COLO668 (cell line): ENCODE data around the gene RINT1.

Source experiments
- DNase-seq: peaks from one replicate; lab custom pipeline; 2025; ENCODE audit not compliant: unreplicated experiment; lab: John Stamatoyannopoulos, UW

RINT1 gene

GRCh38 chr7:105530546-105530945 is 1.5 kb upstream of the RINT1 start:
- DNase-seq: no peak

DNA sequence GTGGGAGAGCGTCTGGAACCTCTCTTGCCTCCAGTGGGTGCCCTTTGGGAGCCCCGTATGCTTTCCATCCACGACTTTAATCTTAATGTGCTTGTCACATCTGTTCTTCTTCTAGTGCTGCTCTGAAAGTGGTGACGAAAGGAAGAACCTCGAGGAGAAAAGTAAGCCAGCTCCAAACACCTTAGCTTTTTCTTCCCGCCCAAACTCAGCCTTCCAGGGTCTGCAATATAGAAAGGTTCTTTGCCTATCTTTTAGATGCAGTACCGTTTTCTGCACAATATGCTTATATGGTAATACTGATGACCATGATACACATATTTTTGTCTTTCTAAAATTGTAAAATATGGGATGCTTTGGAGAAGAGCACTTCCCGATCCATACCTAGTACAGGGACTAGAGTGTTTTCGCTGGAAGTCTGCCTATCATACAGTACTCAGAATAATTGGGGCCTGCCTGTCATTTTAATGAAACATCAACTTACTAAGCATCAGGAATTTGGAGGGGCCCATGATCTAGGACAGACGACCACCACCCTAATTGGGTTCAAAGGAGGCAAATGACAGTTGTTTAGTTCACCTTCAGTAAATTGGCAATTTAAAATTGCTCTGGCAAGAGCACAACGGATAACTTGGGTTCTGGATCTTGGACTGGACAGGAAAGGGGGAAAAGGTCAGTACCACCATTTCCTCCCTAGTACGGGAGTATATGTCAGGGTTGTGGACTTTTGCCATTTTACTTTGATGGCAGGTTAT is 884 bp downstream of the RINT1 start:
- no peak for DNase-seq

DNA sequence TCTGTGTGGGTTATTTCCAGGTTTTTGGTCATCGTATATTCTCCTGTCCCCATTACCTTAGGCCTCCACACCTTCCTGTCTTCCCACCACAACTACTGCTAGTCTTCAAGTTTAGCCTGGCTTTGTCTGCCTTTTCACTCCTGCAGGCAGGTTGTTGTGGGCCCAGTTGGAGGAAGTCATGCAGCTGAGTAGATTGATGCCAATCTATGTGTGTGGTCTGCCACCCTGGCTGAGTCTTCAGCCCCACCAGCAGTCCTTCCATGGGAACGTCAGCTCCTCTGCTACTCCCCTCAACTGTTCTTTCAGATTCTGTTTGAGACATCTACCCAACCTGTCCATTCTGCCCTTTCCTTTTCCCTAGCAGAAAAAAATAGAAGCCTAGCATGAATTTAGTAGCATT is 6.3 kb downstream of the RINT1 start:
- no peak for DNase-seq

DNA sequence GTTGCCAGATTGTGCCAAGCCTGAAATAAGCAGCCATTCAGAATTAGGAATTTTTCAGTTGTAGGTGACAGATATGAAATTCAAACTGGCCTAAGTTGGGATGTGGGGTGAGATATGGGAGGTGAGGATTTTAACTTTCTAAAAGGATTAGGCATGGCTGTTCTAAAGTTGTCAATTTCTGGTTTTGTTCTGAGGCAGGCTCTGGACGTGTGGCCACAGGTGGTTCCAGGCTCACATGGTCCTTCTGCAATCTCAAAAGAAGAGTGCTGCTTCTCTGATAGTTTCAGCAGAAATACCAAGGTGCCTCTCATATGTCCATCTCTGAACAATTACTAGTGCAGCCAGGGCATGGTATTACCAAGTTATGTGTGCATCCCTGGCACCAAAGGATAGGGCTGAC is 27.9 kb downstream of the RINT1 start:
- DNase-seq: no peak

DNA sequence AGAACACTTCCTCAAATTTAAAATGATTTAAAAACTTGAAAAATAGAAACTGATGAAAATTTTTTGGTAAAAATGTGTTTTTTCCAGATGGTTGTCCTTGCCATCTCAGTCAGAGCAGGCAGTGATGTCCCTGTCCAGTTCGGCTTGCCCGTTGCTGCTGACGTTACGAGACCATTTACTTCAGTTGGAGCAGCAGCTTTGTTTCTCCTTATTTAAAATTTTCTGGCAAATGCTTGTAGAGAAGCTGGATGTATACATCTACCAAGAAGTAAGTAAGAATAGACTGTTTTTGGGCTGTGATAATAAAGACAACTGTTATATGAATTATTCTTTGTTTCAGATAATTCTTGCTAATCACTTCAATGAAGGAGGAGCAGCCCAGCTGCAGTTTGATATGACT is 33.2 kb downstream of the RINT1 start:
- DNase-seq: no peak

GRCh38 chr7:105567024-105567423 is 35.0 kb downstream of the RINT1 start:
- no peak for DNase-seq

DNA sequence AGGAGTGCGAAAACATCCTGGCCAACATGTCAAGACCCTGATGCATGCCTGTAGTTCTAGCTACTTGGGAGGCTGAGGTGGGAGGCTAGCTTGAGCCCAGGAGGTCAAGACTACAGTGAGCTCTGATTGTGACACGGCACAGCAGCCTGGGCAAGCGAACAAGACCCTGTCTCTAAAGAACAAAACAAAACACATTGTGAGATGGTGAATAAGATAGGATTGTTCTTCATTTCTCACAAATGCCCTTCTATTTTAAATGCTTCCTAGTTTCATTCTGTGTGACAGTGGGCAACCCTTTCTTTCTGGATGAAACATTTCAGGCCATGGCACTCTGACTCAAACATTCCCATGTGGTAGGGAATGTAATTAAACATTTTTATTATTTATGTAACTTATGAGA is 35.8 kb downstream of the RINT1 start:
- DNase-seq: no peak

DNA sequence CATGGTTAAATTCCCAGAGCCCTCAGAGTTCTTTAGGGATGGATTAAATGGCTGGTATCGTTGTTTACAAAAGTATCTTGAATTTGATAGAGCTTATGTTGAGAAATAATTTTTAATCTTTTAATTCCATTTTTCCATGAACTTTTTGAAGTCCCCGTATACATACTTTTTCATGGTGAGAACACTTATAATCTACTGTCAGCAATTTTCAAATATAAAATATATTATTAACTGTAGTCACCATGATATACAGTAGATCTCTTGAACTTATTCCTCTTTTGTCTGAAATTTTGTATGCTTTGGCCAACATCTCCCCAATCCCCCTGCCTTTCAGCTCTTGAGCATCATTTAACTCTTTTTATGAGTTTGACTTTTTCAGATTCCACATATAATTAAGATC is 39.9 kb downstream of the RINT1 start:
- DNase-seq: no peak

DNA sequence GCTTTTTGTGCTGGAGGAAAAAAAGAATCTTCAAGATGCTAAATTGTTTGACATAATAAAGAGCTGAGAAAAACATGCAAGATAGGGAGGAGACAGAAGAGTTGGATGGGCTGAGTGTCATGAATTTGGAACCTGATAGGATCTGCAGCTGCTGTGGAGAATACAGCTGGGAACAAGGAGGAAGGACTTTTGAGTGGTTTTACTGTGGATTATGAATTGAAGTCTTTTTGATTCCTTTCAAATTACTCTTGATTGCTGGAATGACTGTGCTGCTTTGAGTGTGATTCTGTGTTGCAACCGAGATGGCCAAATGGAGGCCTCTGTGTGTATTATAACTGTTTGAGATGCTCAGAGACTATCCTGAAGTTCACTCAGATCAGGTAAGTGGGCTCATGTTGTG is 45.2 kb downstream of the RINT1 start:
- no peak for DNase-seq

DNA sequence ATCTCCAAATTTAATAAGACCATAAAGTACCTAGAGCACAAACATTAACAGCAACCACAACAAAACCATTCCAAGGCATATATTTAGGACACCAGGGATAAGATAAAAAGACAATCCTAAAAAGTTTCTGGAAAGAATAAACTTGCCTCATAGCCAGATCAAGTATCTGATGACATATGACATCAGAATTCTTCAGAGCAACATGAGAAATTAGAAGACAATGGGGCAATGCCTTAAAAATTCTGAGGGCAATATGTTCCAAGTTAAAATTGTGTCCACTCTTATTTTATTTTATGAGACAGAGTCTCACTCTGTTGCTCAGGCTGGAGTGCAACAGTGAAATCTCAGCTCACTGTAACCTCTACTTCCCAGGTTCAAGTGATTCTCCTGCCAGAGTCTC is 46.5 kb downstream of the RINT1 start:
- DNase-seq: no peak

DNA sequence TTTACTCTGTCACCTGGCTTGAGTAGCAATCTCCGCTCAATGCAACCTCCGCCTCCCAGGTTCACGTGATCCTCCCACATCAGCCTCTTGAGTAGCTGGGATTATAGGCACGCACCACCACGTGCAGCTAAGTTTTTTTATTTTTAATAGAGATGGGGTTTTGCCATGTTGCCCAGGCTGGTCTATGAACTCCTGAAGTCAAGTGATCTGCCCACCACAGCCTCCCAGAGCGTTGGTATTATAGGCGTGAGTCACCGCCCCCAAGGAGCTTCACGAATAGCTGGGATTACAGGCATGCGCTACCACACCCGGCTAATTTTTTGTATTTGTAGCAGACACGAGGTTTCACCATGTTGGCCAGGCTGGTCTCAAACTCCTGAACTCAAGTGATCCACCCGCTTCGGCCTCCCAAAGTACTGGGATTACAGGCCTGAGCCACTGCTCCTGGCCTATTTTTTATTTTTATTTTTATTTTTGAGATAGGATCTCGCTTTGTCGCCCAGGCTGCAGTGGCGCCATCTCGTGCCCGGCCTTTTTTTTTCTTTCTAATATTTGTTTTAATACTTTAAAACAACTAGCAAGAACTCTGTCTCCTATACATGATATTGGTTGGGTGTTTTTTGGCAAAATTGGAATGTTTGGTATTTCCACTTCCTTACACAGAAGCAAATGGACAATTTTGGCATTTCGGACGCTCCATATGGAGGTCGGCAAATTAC is 48.2 kb downstream of the RINT1 start:
- DNase-seq: no peak

GRCh38 chr7:105581066-105581811 is 49.2 kb downstream of the RINT1 start, which contains the start of gene EFCAB10:
Gene EFCAB10, minus strand, starts transcription at chr7:105581493. Its CDS starts 30 bp downstream, at chr7:105581463.
- peak; percentile 89 for DNase-seq

- DNase-seq: no peak
Observed at GRCh38 chr7:105583061-105583460, 51.1 kb downstream of the RINT1 start.

DNA sequence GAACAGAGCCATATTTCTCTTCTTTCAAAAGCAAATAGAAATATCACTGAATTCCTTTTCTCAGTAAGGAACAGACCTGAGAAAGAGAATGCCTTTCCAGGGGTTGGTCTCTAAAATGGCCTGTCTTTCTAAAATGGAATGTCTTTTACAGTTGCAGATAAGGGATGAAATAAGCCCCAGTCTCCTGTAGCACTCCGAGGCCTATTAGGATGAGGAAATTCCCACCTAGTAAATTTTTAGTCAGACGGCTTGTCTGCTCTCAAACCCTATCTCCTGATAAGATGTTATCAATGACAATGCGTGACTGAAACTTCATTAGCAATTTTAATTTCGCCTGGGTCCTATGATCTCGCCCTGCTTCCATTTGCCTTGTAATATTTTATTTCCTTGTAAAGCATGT is 52.2 kb downstream of the RINT1 start:
- DNase-seq: no peak

GRCh38 chr7:105585850-105586500 is 54.0 kb downstream of the RINT1 start:
- no peak for DNase-seq

- DNase-seq: no peak
Observed at GRCh38 chr7:105587909-105588635, 56.1 kb downstream of the RINT1 start.

DNA sequence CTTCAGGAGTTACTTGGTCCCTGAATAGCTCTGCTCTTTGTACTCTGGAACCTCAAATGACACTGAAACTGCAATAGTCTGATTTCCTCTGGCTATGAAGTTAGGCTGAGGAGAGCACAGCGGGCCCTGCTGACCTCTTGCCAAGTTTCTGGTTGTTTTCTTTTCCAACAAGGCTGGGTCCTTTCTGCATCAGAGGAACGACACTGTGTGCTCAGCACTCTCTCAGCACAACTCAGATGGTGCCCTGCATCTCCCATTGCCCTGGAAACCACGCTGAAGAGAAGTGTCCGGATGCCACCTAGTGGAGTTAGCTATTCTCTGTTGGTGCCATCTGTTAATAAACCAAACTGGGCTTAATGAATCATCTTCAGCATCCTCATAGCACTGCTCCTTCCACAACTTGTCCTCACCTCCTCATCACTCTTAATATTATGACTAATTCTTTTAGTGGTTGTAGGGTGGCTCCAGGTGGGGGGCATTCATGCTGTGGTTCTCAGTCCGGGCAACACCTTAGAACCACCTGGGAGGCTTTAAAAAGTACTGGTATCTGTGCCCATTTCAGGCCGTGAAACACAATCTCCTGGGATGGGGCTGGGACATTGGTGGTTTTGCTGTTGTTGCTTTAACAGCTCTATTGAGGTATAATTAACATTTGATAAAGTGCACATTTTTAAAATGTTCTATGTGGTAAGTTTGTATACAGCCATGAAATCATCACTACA is 57.5 kb downstream of the RINT1 start:
- peak; percentile 50 for DNase-seq

GRCh38 chr7:105590793-105591192 is 58.8 kb downstream of the RINT1 start:
- no peak for DNase-seq

- no peak for DNase-seq
Observed at GRCh38 chr7:105591522-105591921, 59.5 kb downstream of the RINT1 start.

DNA sequence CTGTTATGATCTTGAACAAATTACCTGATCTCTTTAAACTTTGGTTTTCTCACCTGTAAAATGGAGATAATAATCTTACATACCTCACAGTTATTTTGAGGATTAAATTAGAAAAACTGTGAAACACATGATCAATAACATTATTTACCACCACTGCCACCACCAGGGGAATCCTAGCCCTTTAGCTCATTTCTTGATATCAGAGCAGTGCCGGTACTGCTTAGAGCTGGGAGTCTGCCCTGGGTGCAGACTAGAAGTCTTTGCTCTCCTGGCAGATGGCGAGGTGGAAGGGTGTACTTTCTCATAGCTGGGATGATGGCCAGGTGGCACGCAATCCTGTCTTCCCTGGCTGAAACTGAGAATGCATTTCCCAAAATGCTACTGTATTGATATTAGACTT is 62.0 kb downstream of the RINT1 start:
- DNase-seq: no peak
